ENCODE measurements around the gene ANKRD26.

GRCh38 chr10:26983156-26983555, 117.1 kb downstream of the ANKRD26 start:
- TF ChIP-seq CTCF (IDR thresholded peaks at IDR 0.05 in 8 of 11, conservative IDR thresholded peaks at IDR 0.05 in 3 of 11) (no peak), POLR2AphosphoS5 (IDR thresholded peaks at IDR 0.05) (no peak)

All from spleen (tissue), 7 donors.